ENCODE data around the gene NAALADL2. TPM values are rescaled to one million over a fixed set of nuclear protein-coding genes. Genes with fewer than 3 reads are reported as not detected.

The NAALADL2 gene
- total and polyA plus RNA-seq, 2 donors (not counting 3 experiments of a cell fraction or from before 2014, with no cell fraction given) = 1.1 to 4.0 TPM

DNA sequence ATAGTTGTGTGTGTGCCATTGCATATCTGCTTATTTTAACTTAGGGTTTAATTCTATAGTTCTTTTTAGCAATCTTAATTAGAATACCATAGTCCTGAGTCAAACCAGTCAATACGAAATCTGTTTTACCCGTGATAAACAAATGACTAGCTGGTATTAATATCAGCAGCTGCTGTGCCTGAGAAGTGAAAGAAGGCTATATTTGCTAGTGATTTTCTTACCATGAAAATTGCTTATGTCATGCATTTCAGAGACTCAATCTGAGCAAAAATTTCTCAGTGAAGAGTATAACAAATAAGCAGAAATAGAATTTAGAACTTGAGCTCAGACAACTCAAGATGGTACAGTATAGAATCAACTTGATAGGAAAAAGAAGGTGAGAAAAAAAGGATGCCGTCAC lies 820.4 kb downstream of the NAALADL2 start:
- no peak overlapping the region for H3K4me2 ChIP-seq (ENCODE audit: insufficient read depth, low read length)
- no TSS peak for BruUV-seq (replicated peaks)
- FAIRE-seq (no peak), DNase-seq (ENCODE audit: low read depth, low spot score) (no peak)
- H3K79me2 ChIP-seq (ENCODE audit: control insufficient read depth, insufficient read depth, low read length) = no peaks in the 10 kb centered on the region
- POLR2A ChIA-PET = no interaction called here
- no peak overlapping the region for H2AFZ ChIP-seq (ENCODE audit: low read depth, low read length)
- no peak overlapping the region for H3K27ac ChIP-seq (ENCODE audit: insufficient read depth, low read depth, low read length)
- H3K9me3 ChIP-seq (replicated peaks; ENCODE audit: control insufficient read depth, insufficient read depth, low read length) = no peaks in the 10 kb centered on the region
- dilution Hi-C loops (cut with MboI; ENCODE audit: extremely low pct_ligation_motif_present, low sequenced_read_pairs) (no loop called here), intact Hi-C loops (cut with micrococcal nuclease) (no loop called here)
- H3K9ac ChIP-seq (replicated peaks; ENCODE audit: extremely low read depth, insufficient read depth, low read length) = no peak overlapping the region
- H4K20me1 ChIP-seq (replicated peaks; ENCODE audit: control insufficient read depth, extremely low read depth, insufficient read depth, low read length) = no peaks in the 10 kb centered on the region
- TF ChIP-seq GATA2 (IDR thresholded peaks at IDR 0.05; ENCODE audit: insufficient read depth, insufficient read length, low read depth, low read length) (no peak), JUN (IDR thresholded peaks at IDR 0.05; ENCODE audit: borderline replicate concordance, insufficient read depth, insufficient read length, low read depth) (no peak), EZH2 (IDR thresholded peaks at IDR 0.05; ENCODE audit: borderline replicate concordance, low read depth, low read length, severe bottlenecking) (no peak), FOS (IDR thresholded peaks at IDR 0.05; ENCODE audit: borderline replicate concordance, insufficient read depth, low read length) (no peak), POLR2AphosphoS5 (IDR thresholded peaks at IDR 0.05; ENCODE audit: insufficient read depth, low read depth, low read length) (no peak)
- TF ChIP-seq, protein P1, sequence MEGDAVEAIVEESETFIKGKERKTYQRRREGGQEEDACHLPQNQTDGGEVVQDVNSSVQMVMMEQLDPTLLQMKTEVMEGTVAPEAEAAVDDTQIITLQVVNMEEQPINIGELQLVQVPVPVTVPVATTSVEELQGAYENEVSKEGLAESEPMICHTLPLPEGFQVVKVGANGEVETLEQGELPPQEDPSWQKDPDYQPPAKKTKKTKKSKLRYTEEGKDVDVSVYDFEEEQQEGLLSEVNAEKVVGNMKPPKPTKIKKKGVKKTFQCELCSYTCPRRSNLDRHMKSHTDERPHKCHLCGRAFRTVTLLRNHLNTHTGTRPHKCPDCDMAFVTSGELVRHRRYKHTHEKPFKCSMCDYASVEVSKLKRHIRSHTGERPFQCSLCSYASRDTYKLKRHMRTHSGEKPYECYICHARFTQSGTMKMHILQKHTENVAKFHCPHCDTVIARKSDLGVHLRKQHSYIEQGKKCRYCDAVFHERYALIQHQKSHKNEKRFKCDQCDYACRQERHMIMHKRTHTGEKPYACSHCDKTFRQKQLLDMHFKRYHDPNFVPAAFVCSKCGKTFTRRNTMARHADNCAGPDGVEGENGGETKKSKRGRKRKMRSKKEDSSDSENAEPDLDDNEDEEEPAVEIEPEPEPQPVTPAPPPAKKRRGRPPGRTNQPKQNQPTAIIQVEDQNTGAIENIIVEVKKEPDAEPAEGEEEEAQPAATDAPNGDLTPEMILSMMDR (IDR thresholded peaks at IDR 0.05; ENCODE audit: extremely low read depth in 1 of 2, insufficient read depth in 1 of 2, low read depth in 1 of 2, low read length in 2 of 2) = no peak
- H3K36me3 ChIP-seq (ENCODE audit: control insufficient read depth in 2 of 2, extremely low read depth in 1 of 2, insufficient read depth in 2 of 2, low read length in 2 of 2) = no peaks in the 10 kb centered on the region
- no peaks in the 10 kb centered on the region for H3K4me1 ChIP-seq (ENCODE audit: control insufficient read depth, extremely low read depth, insufficient read depth, low read length)
- H3K9me1 ChIP-seq (replicated peaks; ENCODE audit: control insufficient read depth, extremely low read depth, insufficient read depth, low read length) = no peaks in the 10 kb centered on the region
- CTCF ChIA-PET = no interaction called here
- no peak overlapping the region for H3K4me3 ChIP-seq (replicated peaks in 1 of 3; ENCODE audit: insufficient read depth in 1 of 3, low read depth in 1 of 3, low read length in 3 of 3)
- no peaks in the 10 kb centered on the region for H3K27me3 ChIP-seq (ENCODE audit: control insufficient read depth in 2 of 2, insufficient read depth in 2 of 2, low read length in 2 of 2)

All from endothelial cell of umbilical vein (primary cell).